Gastroesophageal sphincter (tissue), 4 donors: ENCODE measurements around the gene SYCP2L. TPM values are rescaled to one million over a fixed set of nuclear protein-coding genes. Genes with fewer than 3 reads are reported as not detected.

Experiments
- ATAC-seq: fragments of 150-250 bp; one replicate; pipeline ENCODE4 v1.9.1; 2016; ENCODE audit warnings: mild to moderate bottlenecking, moderate library complexity
- H3K27ac ChIP-seq, 4 donors: fragments of 200-600 bp; sonication (generic) in 3 of 4; 1 replicate in 3 of 4; 2 replicates in 1 of 4; pipeline ENCODE4 v1.5.1; 2016 to 2019
- H3K27me3 ChIP-seq: fragments of 200-600 bp; sonication (generic); one replicate; pipeline ENCODE4 v1.5.1; 2019
- H3K36me3 ChIP-seq, 2 donors: fragments of 200-600 bp; sonication (generic); one replicate each; pipeline ENCODE4 v1.5.1; 2019; ENCODE audit warnings: control low read depth in 1 of 2
- H3K4me1 ChIP-seq, 3 donors: fragments of 200-600 bp; sonication (generic); 1 replicate in 2 of 3; 2 replicates in 1 of 3; pipeline ENCODE4 v1.5.1; 2016 to 2019; ENCODE audit warnings: control low read depth in 2 of 3
- H3K4me3 ChIP-seq, 2 donors: fragments of 200-600 bp; sonication (generic); one replicate each; pipeline ENCODE4 v1.5.1; 2019; ENCODE audit warnings: mild to moderate bottlenecking in 1 of 2, moderate library complexity in 1 of 2
- H3K9me3 ChIP-seq, 3 donors: fragments of 200-600 bp; sonication (generic); one replicate each; pipeline ENCODE4 v1.5.1; 2017 to 2019; ENCODE audit warnings: control low read depth in 2 of 3
- EP300 ChIP-seq: sonication (generic); formaldehyde crosslinking; IDR thresholded peaks from one replicate; pipeline ENCODE4 v1.6.1; 2017; ENCODE audit warnings: antibody characterized with exemption, mild to moderate bottlenecking
- POLR2A ChIP-seq, 2 donors: fragments of 450-650 bp; IDR thresholded peaks; one replicate each; pipeline ENCODE4 v1.6.1; 2017; ENCODE audit warnings: antibody characterized with exemption in 2 of 2, mild to moderate bottlenecking in 2 of 2, moderate library complexity in 1 of 2
- POLR2AphosphoS5 ChIP-seq: sonication (generic); formaldehyde crosslinking; IDR thresholded peaks from one replicate; pipeline ENCODE4 v1.6.1; 2017; ENCODE audit warnings: antibody characterized with exemption
- WGBS, 2 donors: methylation state at CpG; one replicate each; pipeline ENCODE4 v1.1.5; 2018; ENCODE audit warnings: low coverage in 1 of 2; 5-methylcytosine and 5-hydroxymethylcytosine counted together
- total RNA-seq, 4 donors: library from RNA; depleted of rRNA; stranded (reverse); fragments of >200 nt; gene quantifications; one replicate each; pipeline ENCODE4 v1.1.0, GENCODE V29; 2016
- TF ChIP-seq, protein P1 (sequence below), 4 experiments: fragments of 200-600 bp in 2 of 4; fragments of 450-650 bp in 2 of 4; sonication (generic) in 1 of 4; IDR thresholded peaks; one replicate each; pipeline ENCODE4 v1.5.1; 2017 to 2019; ENCODE audit warnings: antibody characterized with exemption in 4 of 4, mild to moderate bottlenecking in 2 of 4, moderate library complexity in 2 of 4

Gene SYCP2L
- total RNA-seq, 4 donors from 2014 or later, result 0.40 to 5.7 (median 1.6) TPM

DNA sequence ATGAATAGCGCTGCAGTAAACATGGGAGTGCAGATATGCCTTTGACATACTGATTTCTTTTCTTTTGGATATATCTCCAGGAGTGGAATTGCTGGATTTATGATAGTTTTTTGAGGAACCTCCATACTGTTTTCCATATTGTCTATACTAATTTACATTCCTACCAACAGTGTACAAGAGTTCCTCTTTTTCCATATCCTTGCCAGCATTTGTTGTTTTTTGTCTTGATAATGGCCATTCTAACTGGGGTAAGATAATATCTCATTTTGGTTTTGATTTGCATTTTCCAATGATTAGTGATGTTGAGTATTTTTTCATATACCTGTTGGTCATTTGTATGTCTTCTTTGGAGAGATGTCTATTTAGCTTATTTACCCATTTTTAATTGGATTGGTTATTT is 3.3 kb downstream of the SYCP2L start:
- TF ChIP-seq, protein P1, sequence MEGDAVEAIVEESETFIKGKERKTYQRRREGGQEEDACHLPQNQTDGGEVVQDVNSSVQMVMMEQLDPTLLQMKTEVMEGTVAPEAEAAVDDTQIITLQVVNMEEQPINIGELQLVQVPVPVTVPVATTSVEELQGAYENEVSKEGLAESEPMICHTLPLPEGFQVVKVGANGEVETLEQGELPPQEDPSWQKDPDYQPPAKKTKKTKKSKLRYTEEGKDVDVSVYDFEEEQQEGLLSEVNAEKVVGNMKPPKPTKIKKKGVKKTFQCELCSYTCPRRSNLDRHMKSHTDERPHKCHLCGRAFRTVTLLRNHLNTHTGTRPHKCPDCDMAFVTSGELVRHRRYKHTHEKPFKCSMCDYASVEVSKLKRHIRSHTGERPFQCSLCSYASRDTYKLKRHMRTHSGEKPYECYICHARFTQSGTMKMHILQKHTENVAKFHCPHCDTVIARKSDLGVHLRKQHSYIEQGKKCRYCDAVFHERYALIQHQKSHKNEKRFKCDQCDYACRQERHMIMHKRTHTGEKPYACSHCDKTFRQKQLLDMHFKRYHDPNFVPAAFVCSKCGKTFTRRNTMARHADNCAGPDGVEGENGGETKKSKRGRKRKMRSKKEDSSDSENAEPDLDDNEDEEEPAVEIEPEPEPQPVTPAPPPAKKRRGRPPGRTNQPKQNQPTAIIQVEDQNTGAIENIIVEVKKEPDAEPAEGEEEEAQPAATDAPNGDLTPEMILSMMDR (IDR thresholded peaks at IDR 0.05), result no peak
- no peak for TF ChIP-seq POLR2AphosphoS5
- TF ChIP-seq EP300, result no peak
- no peak for TF ChIP-seq POLR2A (IDR thresholded peaks at IDR 0.05)
- H3K27me3 ChIP-seq, result peaks cover 37% of the 10 kb centered on the region
- WGBS, 2 donors, result 100% methylated on average over 1 of the region's 1 CpG; no CpG with 5 or more reads in 1 of the 2 donors

DNA sequence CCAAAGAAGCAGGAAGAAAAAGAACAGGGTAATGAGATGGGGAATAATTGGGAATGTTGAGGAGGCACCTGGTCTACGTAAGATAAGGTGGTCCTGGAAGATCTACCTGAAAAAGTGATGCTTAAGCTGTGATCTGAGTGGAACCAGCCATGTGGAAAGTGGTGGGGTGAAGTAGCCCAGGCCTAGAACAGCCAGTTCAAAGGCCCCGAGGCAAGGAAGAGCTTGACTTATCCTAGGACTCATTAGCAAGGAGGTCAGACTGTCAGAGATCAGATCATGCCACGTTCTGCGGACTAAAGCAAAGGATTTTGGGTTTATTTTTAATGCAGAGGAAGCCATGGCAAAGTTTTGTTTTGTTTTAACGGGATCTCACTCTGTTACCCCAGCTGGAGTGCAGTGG is 5.1 kb downstream of the SYCP2L start:
- peaks cover 0 to 10% (median 0%) of the 10 kb centered on the region in 3 donors for H3K9me3 ChIP-seq
- no peak overlapping the region for H3K27ac ChIP-seq
- WGBS, 2 donors, result 81 to 83% methylated on average over 5 of the region's 5 CpGs
- H3K4me3 ChIP-seq, result no peak overlapping the region
- no peak for TF ChIP-seq POLR2AphosphoS5
- TF ChIP-seq, protein P1 (IDR thresholded peaks at IDR 0.05), result no peak
- TF ChIP-seq POLR2A (IDR thresholded peaks at IDR 0.05), result no peak
- TF ChIP-seq EP300, result no peak
- peaks cover 19% of the 10 kb centered on the region for H3K27me3 ChIP-seq
- H3K4me1 ChIP-seq, result peaks cover 0 to 3% (median 3%) of the 10 kb centered on the region in 3 donors
- ATAC-seq, result no peak
- no peaks in the 10 kb centered on the region for H3K36me3 ChIP-seq

More for the DNA sequence above, 3.3 kb downstream of the SYCP2L start:
- no peak overlapping the region for H3K4me3 ChIP-seq
- H3K36me3 ChIP-seq, result no peaks in the 10 kb centered on the region
- no peak for ATAC-seq
- H3K27ac ChIP-seq, result no peak overlapping the region
- peaks cover 0 to 10% (median 4%) of the 10 kb centered on the region in 3 donors for H3K4me1 ChIP-seq
- H3K9me3 ChIP-seq, result peaks cover 0 to 13% (median 0%) of the 10 kb centered on the region in 3 donors

DNA sequence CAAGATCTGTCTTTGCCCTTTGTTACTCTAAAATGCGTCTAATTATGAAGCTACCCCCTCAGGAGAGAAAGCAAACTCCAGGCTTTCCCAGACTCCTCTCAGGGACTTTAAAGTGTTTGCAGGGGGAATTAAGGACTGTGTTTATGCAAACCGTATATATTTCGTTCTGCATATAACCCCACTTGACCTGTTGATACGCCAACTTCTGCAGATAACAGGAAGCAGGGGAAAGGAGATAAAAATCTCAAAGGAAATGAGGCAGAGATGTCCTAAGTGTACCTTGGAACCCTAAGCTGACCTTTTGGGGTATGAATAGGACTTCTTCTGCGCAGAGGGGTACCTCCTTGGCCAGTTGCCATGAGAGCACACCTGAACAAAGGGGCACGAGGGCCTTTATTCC is 8.1 kb downstream of the SYCP2L start:
- no peaks in the 10 kb centered on the region for H3K27me3 ChIP-seq
- TF ChIP-seq EP300, result no peak
- TF ChIP-seq POLR2AphosphoS5, result no peak
- TF ChIP-seq POLR2A (IDR thresholded peaks at IDR 0.05), result no peak
- TF ChIP-seq, protein P1 (IDR thresholded peaks at IDR 0.05), result no peak
- WGBS, 2 donors, result 42 to 58% methylated on average over 5 to 6 of the region's 6 CpGs
- no peak for ATAC-seq
- no peaks in the 10 kb centered on the region for H3K36me3 ChIP-seq
- no peak overlapping the region for H3K4me3 ChIP-seq
- H3K4me1 ChIP-seq, result no peaks in the 10 kb centered on the region
- no peak overlapping the region for H3K27ac ChIP-seq
- H3K9me3 ChIP-seq, result peaks cover 0 to 9% (median 0%) of the 10 kb centered on the region in 3 donors

DNA sequence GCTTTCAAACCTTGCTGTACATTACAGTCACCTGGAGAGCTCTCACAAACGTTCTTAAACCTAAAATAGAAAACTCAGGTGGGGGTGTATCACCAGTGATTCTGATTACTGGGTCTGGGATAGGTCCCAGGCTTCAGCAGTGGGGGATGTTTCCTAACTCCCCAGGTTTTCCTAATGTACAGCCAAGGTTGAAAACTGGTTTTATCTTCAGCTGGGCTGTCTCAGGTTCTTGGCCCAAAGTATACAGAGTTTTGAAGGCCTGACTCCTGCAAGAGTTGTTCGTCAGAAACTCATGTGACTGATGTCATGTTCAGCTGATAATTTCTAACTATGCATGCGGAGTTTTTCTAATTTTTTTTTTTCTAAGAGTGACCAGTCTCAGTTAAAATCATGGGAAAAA is 9.8 kb downstream of the SYCP2L start:
- WGBS, 2 donors, result 57 to 69% methylated on average over 3 of the region's 3 CpGs
- no peak for TF ChIP-seq POLR2AphosphoS5
- no peak for TF ChIP-seq EP300
- TF ChIP-seq POLR2A (IDR thresholded peaks at IDR 0.05), result no peak
- TF ChIP-seq, protein P1 (IDR thresholded peaks at IDR 0.05), result no peak
- Histone ChIP-seq H3K4me3 (no peak overlapping the region), H3K4me1 (no peaks in the 10 kb centered on the region), H3K27ac (no peak overlapping the region), H3K9me3 (no peaks in the 10 kb centered on the region), H3K27me3 (no peaks in the 10 kb centered on the region), H3K36me3 (no peaks in the 10 kb centered on the region)
- no peak for ATAC-seq

DNA sequence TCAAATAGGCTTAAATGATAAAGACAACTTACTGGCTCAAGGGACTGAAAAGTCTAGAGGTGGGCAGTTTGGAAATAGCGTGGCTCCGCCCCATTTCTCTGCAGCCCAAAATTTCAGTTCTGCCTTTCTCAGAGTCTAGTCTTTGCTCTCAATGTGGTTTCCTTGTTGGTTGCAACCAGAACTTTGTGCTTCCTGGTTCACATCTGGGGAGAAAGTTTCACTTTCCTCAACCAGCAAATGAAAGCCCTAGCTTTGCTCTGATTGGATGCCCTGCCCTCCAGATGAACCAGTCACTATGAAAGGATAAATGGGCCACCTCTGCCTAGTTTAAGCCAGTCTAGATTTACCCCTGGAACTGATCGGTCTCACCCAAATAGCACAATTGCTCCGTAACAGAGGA is 14.9 kb downstream of the SYCP2L start:
- ATAC-seq, result peak; percentile 39
- Histone ChIP-seq H3K4me1 (no peaks in the 10 kb centered on the region), H3K9me3 (no peaks in the 10 kb centered on the region), H3K36me3 (no peaks in the 10 kb centered on the region), H3K4me3 (no peak overlapping the region), H3K27ac (no peak overlapping the region), H3K27me3 (no peaks in the 10 kb centered on the region)
- WGBS, 2 donors, result 44 to 91% methylated on average over 2 to 4 of the region's 4 CpGs
- TF ChIP-seq, protein P1 (IDR thresholded peaks at IDR 0.05), result no peak
- TF ChIP-seq EP300, result no peak
- no peak for TF ChIP-seq POLR2AphosphoS5
- no peak for TF ChIP-seq POLR2A (IDR thresholded peaks at IDR 0.05)
